HepG2 (cell line): ENCODE results near the gene ANKRD18B.

ENCODE experiments used
- ZBTB39 ChIP-seq: sonication (generic); formaldehyde crosslinking; IDR thresholded peaks from 2 replicates; pipeline ENCODE4 v1.5.0; 2020; ENCODE audit warnings: missing genetic modification reagents
- ZNF274 ChIP-seq: sonication (generic); formaldehyde crosslinking; IDR thresholded peaks from 2 replicates; pipeline ENCODE4 v1.5.1; 2020; ENCODE audit warnings: mild to moderate bottlenecking, missing genetic modification reagents

DNA sequence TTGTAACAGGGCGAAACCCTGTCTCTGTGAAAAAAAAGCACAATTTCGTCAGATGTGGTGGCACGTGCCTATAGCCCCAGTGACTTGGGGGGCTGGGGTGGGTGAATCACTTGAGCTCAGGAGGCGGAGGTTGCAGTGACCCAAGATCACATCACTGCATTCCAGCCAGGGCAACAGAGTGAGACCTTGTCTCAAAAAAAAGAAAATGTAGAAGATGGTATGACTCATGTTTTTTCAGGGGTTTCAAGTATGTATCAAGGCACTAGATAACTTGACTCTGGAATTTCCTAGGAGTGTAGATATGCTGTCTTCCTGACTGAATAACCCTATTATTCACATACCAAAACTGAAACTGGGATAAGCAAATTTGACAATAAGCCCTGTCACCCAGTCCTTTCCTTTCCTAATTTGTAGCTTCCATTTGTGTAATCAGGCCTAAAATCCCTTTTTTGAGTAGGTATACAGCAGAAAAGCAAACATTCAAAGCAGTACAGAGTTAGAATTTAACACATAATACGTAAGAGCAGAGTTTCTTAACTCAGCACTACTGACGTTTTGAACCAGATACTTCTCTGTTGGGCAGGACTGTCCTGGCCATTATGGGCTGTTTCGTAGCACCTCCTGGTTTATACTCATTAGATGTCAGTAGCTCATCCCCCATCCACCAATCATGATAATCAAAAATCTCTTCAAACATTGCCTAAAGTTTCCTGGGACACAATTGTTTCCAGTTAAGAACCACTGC is 17.3 kb upstream of the ANKRD18B start:
- TF ChIP-seq ZNF274 (CRISPR knock-in tag): no peak
- TF ChIP-seq ZBTB39: no peak
